H1 (cell line): ENCODE results near the gene TEX22. TPM values are rescaled to one million over a fixed set of nuclear protein-coding genes. Genes with fewer than 3 reads are reported as not detected.

Experiments used
- CTCF ChIA-PET: fragments of 300-600 bp; sonication (Branson Sonifier 250); formaldehyde crosslinking; loops from one replicate; lab custom pipeline; 2021; ENCODE audit not compliant: partially characterized antibody; lab: Charles Lee
- POLR2A ChIA-PET: fragments of 300-600 bp; sonication (Branson Sonifier 250); formaldehyde crosslinking; loops from one replicate; lab custom pipeline; 2021; ENCODE audit warnings: inconsistent platforms; ENCODE audit not compliant: partially characterized antibody; lab: Charles Lee
- DNase-seq, 2 experiments: peaks; one replicate each; pipeline versions ENCODE4 v3.0.0 to v3.0.0-alpha.2; 2010 to 2022; ENCODE audit warnings: low spot score in 2 of 2, low read depth in 1 of 2, mixed read lengths in 1 of 2
- FAIRE-seq: peaks from 2 replicates; lab custom pipeline; 2011; peaks lifted over from hg19 to GRCh38; lab: Jason Lieb, UNC
- H2AFZ ChIP-seq: 2 replicates; pipeline ENCODE4 v1.8.1; 2012; ENCODE audit warnings: low read length, inconsistent platforms
- H2AK5ac ChIP-seq: 2 replicates; pipeline ENCODE4 v1.6.1; 2013; ENCODE audit warnings: low read depth, low read length
- H2BK120ac ChIP-seq: replicated peaks from 2 replicates; pipeline ENCODE3; 2013; ENCODE audit warnings: low read depth, low read length, inconsistent platforms
- H2BK12ac ChIP-seq: 2 replicates; pipeline ENCODE4 v1.6.1; 2013; ENCODE audit warnings: low read depth, low read length
- H2BK15ac ChIP-seq: 2 replicates; pipeline ENCODE4 v1.6.1; 2013; ENCODE audit warnings: low read length
- H2BK20ac ChIP-seq: 2 replicates; pipeline ENCODE4 v1.6.1; 2013; ENCODE audit warnings: low read length
- H2BK5ac ChIP-seq: 2 replicates; pipeline ENCODE4 v1.6.1; 2013; ENCODE audit warnings: low read depth, low read length
- H3K14ac ChIP-seq: 2 replicates; pipeline ENCODE4 v1.6.1; 2013; ENCODE audit warnings: inconsistent platforms; ENCODE audit not compliant: insufficient read length
- H3K18ac ChIP-seq: 2 replicates; pipeline ENCODE4 v1.6.1; 2013; ENCODE audit warnings: low read length; ENCODE audit errors: extremely low read depth
- H3K23ac ChIP-seq: 2 replicates; pipeline ENCODE4 v1.6.1; 2013; ENCODE audit warnings: inconsistent platforms; ENCODE audit not compliant: insufficient read length
- H3K23me2 ChIP-seq: 2 replicates; pipeline ENCODE4 v1.6.1; 2013; ENCODE audit warnings: low read depth, low read length
- H3K27ac ChIP-seq: 2 replicates; pipeline ENCODE4 v1.6.1; 2011; ENCODE audit warnings: low read depth, low read length, inconsistent platforms
- H3K27me3 ChIP-seq, 4 experiments: replicated peaks in 1 of 4; 1 replicate in 1 of 4; 2 replicates in 3 of 4; pipeline versions ENCODE4 v1.6.1 to v1.8.1; 2011 to 2013; ENCODE audit warnings: low read length in 3 of 4, mild to moderate bottlenecking in 3 of 4, inconsistent platforms in 2 of 4, mixed read lengths in 2 of 4, moderate library complexity in 1 of 4; ENCODE audit not compliant: control insufficient read depth in 3 of 4, insufficient read depth in 3 of 4; ENCODE audit errors: extremely low read depth in 1 of 4
- H3K36me3 ChIP-seq, 4 experiments: 2 replicates each; pipeline versions ENCODE4 v1.6.1 to v1.8.1; 2011 to 2013; ENCODE audit warnings: mild to moderate bottlenecking in 4 of 4, low read length in 3 of 4, moderate library complexity in 2 of 4, control low read depth in 1 of 4, inconsistent platforms in 1 of 4; ENCODE audit not compliant: insufficient read depth in 4 of 4, control insufficient read depth in 2 of 4
- H3K4ac ChIP-seq: replicated peaks from 2 replicates; pipeline ENCODE3; 2013; ENCODE audit warnings: low read length, low read depth, mixed read lengths, inconsistent platforms; ENCODE audit not compliant: insufficient read length
- H3K4me1 ChIP-seq, 4 experiments: replicated peaks in 1 of 4; 1 replicate in 1 of 4; 2 replicates in 3 of 4; pipeline versions ENCODE4 v1.6.1 to v1.8.1; 2011 to 2013; ENCODE audit warnings: low read length in 3 of 4, inconsistent platforms in 2 of 4, mixed read lengths in 1 of 4; ENCODE audit not compliant: insufficient read depth in 4 of 4, control insufficient read depth in 3 of 4
- H3K4me2 ChIP-seq, 2 experiments: 2 replicates each; pipeline versions ENCODE4 v1.6.1 to v1.8.1; 2011 to 2013; ENCODE audit warnings: low read depth in 2 of 2, low read length in 2 of 2, control low read depth in 1 of 2, inconsistent platforms in 1 of 2, mild to moderate bottlenecking in 1 of 2; ENCODE audit not compliant: insufficient read depth in 1 of 2
- H3K4me3 ChIP-seq, 4 experiments: fragments of 200-600, 300-600 bp in 1 of 4; sonication (generic), shearing (Covaris generic), sonication (Bioruptor Twin) in 1 of 4; 2 replicates each; pipeline versions ENCODE4 v1.5.1 to v1.8.1; 2011 to 2016; ENCODE audit warnings: low read length in 4 of 4, low read depth in 3 of 4, control low read depth in 2 of 4, inconsistent platforms in 2 of 4, mild to moderate bottlenecking in 2 of 4, mixed read lengths in 1 of 4, moderate library complexity in 1 of 4; ENCODE audit not compliant: insufficient read depth in 2 of 4; ENCODE audit errors: extremely low read depth in 1 of 4
- H3K56ac ChIP-seq: replicated peaks from 2 replicates; pipeline ENCODE3; 2013; ENCODE audit warnings: low read depth, mild to moderate bottlenecking, mixed read lengths, low read length, inconsistent platforms; ENCODE audit not compliant: insufficient read length
- H3K79me1 ChIP-seq: 2 replicates; pipeline ENCODE4 v1.6.1; 2013; ENCODE audit warnings: low read depth, low read length, control low read depth
- H3K79me2 ChIP-seq, 2 experiments: 2 replicates each; pipeline versions ENCODE4 v1.6.1 to v1.8.1; 2012 to 2013; ENCODE audit warnings: low read length in 2 of 2, mild to moderate bottlenecking in 2 of 2, inconsistent platforms in 1 of 2; ENCODE audit not compliant: insufficient read depth in 2 of 2, control insufficient read depth in 1 of 2
- H3K9ac ChIP-seq, 4 experiments: replicated peaks in 1 of 4; 1 replicate in 1 of 4; 2 replicates in 3 of 4; pipeline versions ENCODE4 v1.6.1 to v1.8.1; 2011 to 2013; ENCODE audit warnings: low read depth in 3 of 4, low read length in 3 of 4, control low read depth in 2 of 4, mild to moderate bottlenecking in 2 of 4, moderate library complexity in 2 of 4, inconsistent platforms in 1 of 4; ENCODE audit errors: extremely low read depth in 1 of 4
- H3K9me3 ChIP-seq, 2 experiments: 2 replicates each; pipeline versions ENCODE4 v1.6.1 to v1.8.1; 2012 to 2013; ENCODE audit warnings: mild to moderate bottlenecking in 2 of 2, moderate library complexity in 2 of 2, control low read depth in 1 of 2, inconsistent platforms in 1 of 2, low read depth in 1 of 2, low read length in 1 of 2, mixed read lengths in 1 of 2; ENCODE audit not compliant: insufficient read depth in 2 of 2
- H4K20me1 ChIP-seq, 2 experiments: replicated peaks in 1 of 2; 2 replicates each; pipeline versions ENCODE3 to v1.8.1; 2011 to 2013; ENCODE audit warnings: inconsistent platforms in 2 of 2, low read length in 2 of 2, mild to moderate bottlenecking in 1 of 2; ENCODE audit not compliant: insufficient read depth in 2 of 2, control insufficient read depth in 1 of 2
- H4K5ac ChIP-seq: 2 replicates; pipeline ENCODE4 v1.6.1; 2013; ENCODE audit warnings: low read length, low read depth, mixed read lengths, inconsistent platforms; ENCODE audit not compliant: insufficient read length
- H4K8ac ChIP-seq: 2 replicates; pipeline ENCODE4 v1.8.0; 2013; ENCODE audit warnings: mild to moderate bottlenecking, moderate library complexity, low read length, inconsistent platforms; ENCODE audit not compliant: insufficient read depth; ENCODE audit errors: extremely low read depth
- H4K91ac ChIP-seq: replicated peaks from 2 replicates; pipeline ENCODE3; 2013; ENCODE audit warnings: low read length, mixed read lengths, inconsistent platforms; ENCODE audit not compliant: insufficient read length
- BACH1 ChIP-seq: IDR thresholded peaks from 2 replicates; pipeline ENCODE4 v1.6.1; 2012; ENCODE audit warnings: low read length, improper control_type of control experiment
- CBX5 ChIP-seq: fragments of 300-800, 300-1000 bp; sonication (generic); IDR thresholded peaks from 2 replicates; pipeline ENCODE4 v1.7.1; 2016; ENCODE audit warnings: antibody characterized with exemption, low read length, low read depth
- CBX8 ChIP-seq: fragments of 300-800, 300-1000 bp; sonication (generic); IDR thresholded peaks from 2 replicates; pipeline ENCODE4 v1.7.1; 2016; ENCODE audit warnings: low read depth, low read length, borderline replicate concordance
- CTBP2 ChIP-seq: IDR thresholded peaks from 2 replicates; pipeline ENCODE4 v1.7.0; 2011; ENCODE audit warnings: borderline replicate concordance, mild to moderate bottlenecking, moderate library complexity, mixed read lengths, low read length; ENCODE audit not compliant: insufficient read depth, insufficient read length
- FOSL1 ChIP-seq: IDR thresholded peaks from 2 replicates; pipeline ENCODE4 v1.6.1; 2011; ENCODE audit warnings: mild to moderate bottlenecking, low read depth, low read length, moderate library complexity; ENCODE audit not compliant: insufficient read depth
- TAF1 ChIP-seq: IDR thresholded peaks from 2 replicates; pipeline ENCODE4 v1.6.1; 2011; ENCODE audit warnings: mild to moderate bottlenecking, low read depth, low read length
- TEAD4 ChIP-seq: IDR thresholded peaks from 2 replicates; pipeline ENCODE4 v1.6.1; 2012; ENCODE audit warnings: low read depth, low read length, inconsistent platforms, mixed read lengths
- ZNF274 ChIP-seq: IDR thresholded peaks from 2 replicates; pipeline ENCODE4 v1.7.0; 2012; ENCODE audit warnings: low read length, borderline replicate concordance; ENCODE audit errors: extremely low read depth
- WGBS, 2 experiments: shearing (Covaris generic) in 1 of 2; methylation state at CpG; one replicate each; pipeline versions ENCODE4 v1.1.6 to v1.1.7; 2013 to 2015; ENCODE audit warnings: low lambda C conversion rate in 2 of 2, mixed read lengths in 2 of 2, inconsistent platforms in 1 of 2, low coverage in 1 of 2, missing lambda C conversion rate in 1 of 2; ENCODE audit not compliant: insufficient replicate concordance in 2 of 2, insufficient coverage in 1 of 2, insufficient read length in 1 of 2; ENCODE audit errors: extremely low coverage in 1 of 2, missing lambda C conversion rate in 1 of 2; 5-methylcytosine and 5-hydroxymethylcytosine counted together
- polyA plus RNA-seq, 7 experiments: library from polyadenylated mRNA; depleted of rRNA in 3 of 7; stranded (reverse) in 5 of 7; unstranded in 2 of 7; fragments of >200 nt in 5 of 7; fragments of 200-250 nt in 2 of 7; gene quantifications; 1 replicate in 5 of 7; 2 replicates in 1 of 7; 4 replicates in 1 of 7; pipeline versions ENCODE4 v1.2.1 to v1.2.3, GENCODE V29; 2011 to 2013; ENCODE audit warnings: missing spikeins in 2 of 7, mixed read lengths in 2 of 7
- total RNA-seq: library from RNA; stranded (reverse); fragmentation: NEBNext Ultra II Directional; extraction: Animal tissue kit (Norgen Biotek cat#: 25700); gene quantifications from 2 replicates; pipeline ENCODE4 v1.2.1, GENCODE V29; 2021
- TF ChIP-seq, protein P1 (sequence below), 3 experiments: IDR thresholded peaks; 1 replicate in 2 of 3; 2 replicates in 1 of 3; pipeline versions ENCODE4 v1.5.1 to v1.6.1; 2011; ENCODE audit warnings: low read length in 3 of 3, mild to moderate bottlenecking in 3 of 3, inconsistent platforms in 2 of 3, low read depth in 1 of 3, moderate library complexity in 1 of 3; ENCODE audit not compliant: insufficient read depth in 1 of 3; ENCODE audit errors: control extremely low read depth in 1 of 3
- TF ChIP-seq, protein P2 (sequence below): IDR thresholded peaks from 2 replicates; pipeline ENCODE4 v1.6.1; 2012; ENCODE audit warnings: low read length, inconsistent platforms

TEX22 gene
- total and polyA plus RNA-seq, 2 of the 8 experiments (the other 6 are each of a cell fraction or from before 2014, with no cell fraction given): 0.24 to 0.39 TPM

DNA sequence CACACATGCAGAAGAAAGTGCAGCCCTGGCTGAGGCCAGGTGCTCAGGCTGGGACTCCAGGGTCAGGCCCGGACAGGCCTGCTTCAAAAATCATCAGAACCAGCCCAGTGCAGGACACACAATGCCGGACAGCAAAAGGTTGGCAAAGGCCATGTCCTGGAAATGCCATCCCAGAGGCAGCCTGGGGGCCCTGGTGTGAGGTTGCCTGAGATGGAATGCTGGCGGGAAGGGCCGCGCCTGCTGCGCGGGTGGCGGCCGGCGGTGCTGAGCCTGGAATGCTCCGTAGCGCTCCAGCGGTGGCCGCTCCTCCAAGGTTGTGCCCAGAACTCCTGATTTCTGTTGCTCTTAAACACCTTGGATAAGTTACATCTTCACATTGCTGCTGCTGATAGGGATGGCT is 54.6 kb downstream of the TEX22 start:
- CTCF ChIA-PET: interaction anchor here (0.7 to 3.9 kb wide), 4 partner anchors 17 to 57 kb away, joined by 3 to 27 read pairs (median 4); no protein-coding TSS in a partner anchor
- no peak overlapping the region for H3K27ac ChIP-seq
- no peak overlapping the region for H2BK15ac ChIP-seq
- no peak overlapping the region for H4K91ac ChIP-seq
- H3K4me1 ChIP-seq: no peaks in the 10 kb centered on the region
- H3K79me1 ChIP-seq: peaks cover 2% of the 10 kb centered on the region; the same call in 1 of the 2 replicates
- no peak overlapping the region for H3K18ac ChIP-seq
- DNase-seq (no peak), FAIRE-seq (no peak)
- no peak overlapping the region for H3K4me2 ChIP-seq
- POLR2A ChIA-PET: no interaction called here
- no peak overlapping the region for H2BK20ac ChIP-seq
- H2BK12ac ChIP-seq: no peak overlapping the region
- peaks cover 6 to 26% of the 10 kb centered on the region in 2 experiments for H4K20me1 ChIP-seq
- no peak overlapping the region for H3K9ac ChIP-seq
- no peak overlapping the region for H3K4me3 ChIP-seq
- H2AK5ac ChIP-seq: no peak overlapping the region
- H2BK120ac ChIP-seq: no peak overlapping the region
- H3K36me3 ChIP-seq: peaks cover 24 to 71% (median 44%) of the 10 kb centered on the region in 4 experiments
- H3K79me2 ChIP-seq: no peaks in the 10 kb centered on the region; a peak in 1 of 4 replicates
- H2AFZ ChIP-seq: no peak overlapping the region
- H4K5ac ChIP-seq: no peak overlapping the region
- no peaks in the 10 kb centered on the region for H3K9me3 ChIP-seq
- no peaks in the 10 kb centered on the region for H3K27me3 ChIP-seq
- no peaks in the 10 kb centered on the region for H3K23me2 ChIP-seq
- no peak overlapping the region for H3K23ac ChIP-seq
- H2BK5ac ChIP-seq: no peak overlapping the region
- WGBS, 2 experiments: 91% methylated on average over 14 of the region's 14 CpGs; no CpG with 5 or more reads in 1 of the 2 experiments
- no peak overlapping the region for H3K56ac ChIP-seq
- H3K4ac ChIP-seq: no peak overlapping the region
- H3K14ac ChIP-seq: no peak overlapping the region
- H4K8ac ChIP-seq: no peak overlapping the region
- TF ChIP-seq CBX8: no peak
- TF ChIP-seq TEAD4: no peak
- TF ChIP-seq CTBP2: no peak
- TF ChIP-seq, protein P1, sequence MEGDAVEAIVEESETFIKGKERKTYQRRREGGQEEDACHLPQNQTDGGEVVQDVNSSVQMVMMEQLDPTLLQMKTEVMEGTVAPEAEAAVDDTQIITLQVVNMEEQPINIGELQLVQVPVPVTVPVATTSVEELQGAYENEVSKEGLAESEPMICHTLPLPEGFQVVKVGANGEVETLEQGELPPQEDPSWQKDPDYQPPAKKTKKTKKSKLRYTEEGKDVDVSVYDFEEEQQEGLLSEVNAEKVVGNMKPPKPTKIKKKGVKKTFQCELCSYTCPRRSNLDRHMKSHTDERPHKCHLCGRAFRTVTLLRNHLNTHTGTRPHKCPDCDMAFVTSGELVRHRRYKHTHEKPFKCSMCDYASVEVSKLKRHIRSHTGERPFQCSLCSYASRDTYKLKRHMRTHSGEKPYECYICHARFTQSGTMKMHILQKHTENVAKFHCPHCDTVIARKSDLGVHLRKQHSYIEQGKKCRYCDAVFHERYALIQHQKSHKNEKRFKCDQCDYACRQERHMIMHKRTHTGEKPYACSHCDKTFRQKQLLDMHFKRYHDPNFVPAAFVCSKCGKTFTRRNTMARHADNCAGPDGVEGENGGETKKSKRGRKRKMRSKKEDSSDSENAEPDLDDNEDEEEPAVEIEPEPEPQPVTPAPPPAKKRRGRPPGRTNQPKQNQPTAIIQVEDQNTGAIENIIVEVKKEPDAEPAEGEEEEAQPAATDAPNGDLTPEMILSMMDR (IDR thresholded peaks at IDR 0.05; ENCODE audit: control extremely low read depth in 1 of 3, insufficient read depth in 1 of 3, low read depth in 1 of 3, low read length in 3 of 3): no peak
- TF ChIP-seq, protein P2, sequence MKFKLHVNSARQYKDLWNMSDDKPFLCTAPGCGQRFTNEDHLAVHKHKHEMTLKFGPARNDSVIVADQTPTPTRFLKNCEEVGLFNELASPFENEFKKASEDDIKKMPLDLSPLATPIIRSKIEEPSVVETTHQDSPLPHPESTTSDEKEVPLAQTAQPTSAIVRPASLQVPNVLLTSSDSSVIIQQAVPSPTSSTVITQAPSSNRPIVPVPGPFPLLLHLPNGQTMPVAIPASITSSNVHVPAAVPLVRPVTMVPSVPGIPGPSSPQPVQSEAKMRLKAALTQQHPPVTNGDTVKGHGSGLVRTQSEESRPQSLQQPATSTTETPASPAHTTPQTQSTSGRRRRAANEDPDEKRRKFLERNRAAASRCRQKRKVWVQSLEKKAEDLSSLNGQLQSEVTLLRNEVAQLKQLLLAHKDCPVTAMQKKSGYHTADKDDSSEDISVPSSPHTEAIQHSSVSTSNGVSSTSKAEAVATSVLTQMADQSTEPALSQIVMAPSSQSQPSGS: no peak
- no peak for TF ChIP-seq TAF1
- no peak for TF ChIP-seq ZNF274
- TF ChIP-seq FOSL1: no peak
- no peak for TF ChIP-seq BACH1
- TF ChIP-seq CBX5: no peak
